GM19240 (cell line): ENCODE measurements around the gene WASF2.
A peak's percentile ranks its signal among the peaks of the same experiment; 100 is the strongest.
"Not testable (repeated sequence)": the region's sequence is repeated elsewhere in the genome, so short reads cannot be mapped to it uniquely, and the experiment has no call there.

Experiments used
- DNase-seq: peaks from one replicate; pipeline ENCODE4 v3.0.0; 2011; ENCODE audit warnings: low spot score; ENCODE audit not compliant: insufficient read length

Gene WASF2

GRCh38 chr1:27400082-27400962, 89.6 kb downstream of the WASF2 start:
- no peak for DNase-seq

- DNase-seq: no peak
Observed at GRCh38 chr1:27399251-27400025, 90.5 kb downstream of the WASF2 start.

GRCh38 chr1:27398405-27399149, 91.4 kb downstream of the WASF2 start:
- DNase-seq: no peak

- no peak for DNase-seq
Observed at GRCh38 chr1:27397749-27398148, 92.2 kb downstream of the WASF2 start.

GRCh38 chr1:27397110-27397509, 92.9 kb downstream of the WASF2 start:
- DNase-seq: no peak

- DNase-seq: peak; percentile 85
Observed at GRCh38 chr1:27395441-27396195, 94.3 kb downstream of the WASF2 start.

- no peak for DNase-seq
Observed at GRCh38 chr1:27394925-27395324, 95.0 kb downstream of the WASF2 start.

- DNase-seq: no peak
Observed at GRCh38 chr1:27394282-27394658, 95.7 kb downstream of the WASF2 start.

- no peak for DNase-seq
Observed at GRCh38 chr1:27393641-27394281, 96.2 kb downstream of the WASF2 start.

- DNase-seq: no peak
Observed at GRCh38 chr1:27392778-27393635, 97.0 kb downstream of the WASF2 start.

GRCh38 chr1:27392096-27392777, 97.7 kb downstream of the WASF2 start, which contains the start of gene GPR3:
TSS of gene GPR3 (plus strand) at chr1:27392622. CDS start at chr1:27393799, 1,177 bp downstream.
- peak; percentile 95 for DNase-seq

GRCh38 chr1:27391511-27392095, 98.4 kb downstream of the WASF2 start:
- DNase-seq: no peak

GRCh38 chr1:27388337-27389005, 101.5 kb downstream of the WASF2 start:
- peak; percentile 64 for DNase-seq

- DNase-seq: not testable (repeated sequence)
Observed at GRCh38 chr1:27384797-27385196, 105.2 kb downstream of the WASF2 start.

GRCh38 chr1:27383661-27384060, 106.3 kb downstream of the WASF2 start:
- no peak for DNase-seq

GRCh38 chr1:27383039-27383605, 106.8 kb downstream of the WASF2 start, which contains the start of gene CD164L2:
TSS of gene CD164L2 (minus strand) at chr1:27383333. CDS start at chr1:27383239, 94 bp downstream.
- DNase-seq: no peak

- DNase-seq: no peak
Observed at GRCh38 chr1:27381969-27382762, 107.8 kb downstream of the WASF2 start.
